D341Med (cell line): ENCODE data around the gene KCNT2.

Experiments
- DNase-seq: peaks from one replicate; pipeline ENCODE4 v3.0.0; 2012; ENCODE audit warnings: low spot score

The KCNT2 gene

DNA sequence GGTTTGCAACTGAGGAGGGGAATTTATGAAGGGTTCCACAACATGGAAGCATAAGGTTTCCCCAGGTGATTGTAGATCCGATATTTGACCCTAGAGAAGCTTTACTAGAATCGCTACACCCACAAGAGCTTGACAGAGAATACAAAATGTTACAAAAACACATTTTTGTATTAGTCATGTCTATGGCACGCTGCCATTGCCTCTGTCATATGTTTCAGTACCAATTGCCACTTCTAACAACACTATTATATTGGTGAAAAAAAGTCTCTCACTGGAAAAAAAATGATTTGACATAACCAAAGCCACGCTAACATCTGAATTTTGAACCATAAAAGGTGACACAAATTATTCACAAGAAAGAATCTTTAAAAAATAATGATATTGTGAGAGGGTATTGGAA lies 214.5 kb downstream of the KCNT2 start:
- DNase-seq, result no peak

DNA sequence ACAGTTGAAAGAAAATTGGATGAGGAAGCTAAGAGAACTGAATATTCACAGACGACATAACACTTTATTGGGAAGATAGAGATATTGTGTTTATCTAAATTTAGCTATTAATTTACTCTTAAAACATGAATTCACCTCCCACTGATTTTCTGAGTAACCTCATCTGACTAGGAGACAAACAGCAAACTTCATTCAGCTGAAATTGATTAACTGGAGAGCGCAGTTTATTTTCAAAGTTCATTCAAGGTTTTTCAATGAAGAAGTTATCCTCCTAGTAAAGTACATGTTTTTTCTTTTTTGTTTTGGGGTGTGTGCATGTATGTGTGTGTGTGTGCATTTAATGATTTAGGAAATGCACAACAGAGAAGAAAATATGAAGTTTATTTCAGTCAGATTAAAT lies 215.0 kb downstream of the KCNT2 start:
- DNase-seq, result no peak

DNA sequence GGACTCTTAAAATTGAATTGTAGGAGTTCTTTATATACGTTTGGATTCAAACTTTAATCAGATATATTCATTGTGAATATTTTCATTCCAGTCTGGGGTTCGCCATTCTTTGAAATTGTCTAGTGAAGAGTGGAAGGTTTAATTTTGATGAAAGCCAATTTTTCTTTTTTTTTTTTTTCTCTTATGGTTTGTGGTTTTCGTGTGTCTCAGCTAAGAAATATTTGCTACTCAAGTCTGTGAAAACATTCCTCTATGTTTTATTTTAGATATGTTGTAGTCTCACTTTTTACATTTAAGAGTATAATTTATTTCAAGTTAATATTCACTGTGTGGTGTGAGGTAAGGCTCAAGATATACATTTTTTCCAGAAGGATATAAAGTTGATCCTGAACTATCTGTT lies 220.5 kb downstream of the KCNT2 start:
- no peak for DNase-seq

DNA sequence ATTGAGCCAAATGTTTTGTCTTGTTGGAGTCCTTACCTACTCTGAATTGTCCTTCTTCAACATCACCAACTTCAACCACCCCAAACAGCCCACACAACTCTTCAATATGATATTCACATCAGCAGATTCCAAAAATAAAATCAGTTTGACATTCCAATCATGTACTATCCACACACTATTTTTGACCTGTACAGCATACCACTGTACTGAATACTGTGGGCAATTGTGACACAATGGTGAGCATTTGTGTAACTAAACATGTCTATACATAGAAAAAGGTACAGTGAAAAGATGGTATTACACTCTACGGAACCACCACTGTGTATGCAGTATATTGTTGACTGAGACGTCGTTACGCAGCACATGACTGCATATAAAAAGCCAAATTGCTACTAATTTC lies 223.1 kb downstream of the KCNT2 start:
- DNase-seq, result no peak

DNA sequence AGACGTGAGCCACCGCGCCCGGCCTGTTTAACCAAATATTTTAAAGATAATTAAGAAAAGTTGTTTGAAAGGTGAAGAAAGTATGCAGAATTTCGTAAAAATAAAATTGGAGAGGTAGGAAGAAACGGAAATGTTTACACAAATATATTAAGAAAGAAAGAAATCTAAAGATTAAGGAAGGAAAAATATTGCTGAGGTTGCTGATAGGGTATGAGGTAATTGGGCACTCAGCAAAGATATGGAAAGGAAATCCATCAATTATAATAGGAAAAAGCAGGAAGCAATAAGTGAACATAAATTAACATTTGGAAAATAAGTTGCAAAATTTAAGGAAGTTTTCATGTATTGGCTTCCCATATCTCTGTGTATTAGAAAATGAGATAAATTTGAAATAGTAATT lies 225.9 kb downstream of the KCNT2 start:
- no peak for DNase-seq

DNA sequence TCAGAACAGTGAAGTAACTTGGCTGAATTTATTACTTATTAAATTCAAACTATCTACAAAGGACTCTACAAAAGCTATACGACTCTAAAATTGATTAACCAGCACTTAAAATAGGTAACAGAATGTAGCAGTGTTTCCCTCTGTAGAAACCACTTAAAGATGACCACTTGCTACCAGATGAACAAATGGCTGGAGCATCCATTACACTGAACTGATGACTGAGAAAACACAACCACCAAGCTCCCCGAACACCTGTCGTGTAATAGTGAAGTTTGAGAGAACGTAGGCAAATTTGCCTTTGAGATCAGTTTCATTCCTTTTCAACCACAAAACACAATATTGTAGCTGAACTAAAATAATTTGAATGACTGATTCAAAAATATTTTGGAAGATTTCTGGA lies 226.7 kb downstream of the KCNT2 start:
- no peak for DNase-seq

DNA sequence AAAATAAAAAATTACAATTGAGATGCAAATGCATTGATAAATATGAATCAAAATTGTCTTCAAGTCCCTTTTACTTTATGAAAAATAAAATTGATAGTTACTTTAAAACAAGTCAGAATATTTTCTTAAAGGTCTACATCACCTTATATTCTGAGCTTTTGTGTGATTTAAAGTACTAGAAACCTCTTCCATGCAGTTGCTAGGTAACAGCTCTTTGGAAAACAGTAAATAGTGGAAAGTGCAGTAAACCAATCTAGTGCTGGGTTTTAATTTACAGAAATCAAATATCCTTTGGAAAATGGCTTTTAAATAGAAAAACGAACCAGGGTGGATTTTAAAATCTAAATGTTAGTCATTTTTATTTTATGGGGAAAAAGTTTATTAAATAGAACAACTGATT lies 227.9 kb downstream of the KCNT2 start:
- DNase-seq, result no peak

DNA sequence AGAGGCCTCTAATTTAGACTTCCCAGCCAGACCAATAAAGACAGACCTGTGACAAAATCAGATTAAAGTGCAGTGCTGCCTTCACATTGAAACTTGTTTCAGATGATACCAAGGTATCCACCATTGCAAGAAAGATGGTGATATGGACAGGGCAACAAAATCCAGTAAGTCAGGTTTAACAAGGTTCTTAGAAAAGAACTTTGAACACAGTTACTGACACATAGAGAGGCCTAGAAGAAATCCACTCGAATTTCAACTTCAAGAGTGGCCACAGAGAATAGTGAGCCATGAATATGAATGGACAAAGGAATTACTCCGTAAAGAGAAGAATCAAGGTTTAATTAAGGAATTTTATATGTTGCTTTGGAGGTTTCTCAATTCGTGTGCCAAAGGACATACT lies 230.4 kb downstream of the KCNT2 start:
- no peak for DNase-seq

DNA sequence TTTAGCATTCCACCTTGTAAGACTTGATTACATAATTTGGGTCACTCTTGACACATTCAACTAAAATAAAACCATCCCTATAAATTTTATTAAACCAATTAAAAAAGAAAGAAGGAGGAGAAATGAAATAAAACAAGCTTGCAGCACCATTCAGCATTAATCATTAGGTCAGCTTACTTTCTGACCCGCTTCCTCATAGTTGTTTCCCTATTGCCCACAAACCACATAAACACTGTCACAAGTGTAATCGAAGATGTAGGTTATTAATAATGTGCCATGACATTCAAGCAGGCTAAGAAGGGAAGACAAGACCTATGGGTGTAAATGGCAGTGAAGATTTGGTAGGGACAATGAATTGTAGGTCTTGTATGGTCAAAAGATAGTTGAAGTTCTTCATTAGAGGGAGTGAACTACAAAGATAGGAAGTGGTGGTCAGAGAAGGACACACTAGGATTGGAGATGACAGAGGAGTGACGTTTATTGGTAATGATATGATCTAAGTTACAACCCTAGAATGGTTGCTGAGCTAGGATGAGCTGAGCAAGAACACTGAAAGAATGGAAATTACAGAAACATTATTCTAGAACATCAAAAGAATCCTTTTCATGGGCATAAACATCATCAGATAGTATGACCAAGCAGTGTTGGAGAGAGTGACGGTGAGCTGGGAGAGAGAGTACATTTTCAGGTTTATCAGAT lies 231.5 kb downstream of the KCNT2 start:
- no peak for DNase-seq

DNA sequence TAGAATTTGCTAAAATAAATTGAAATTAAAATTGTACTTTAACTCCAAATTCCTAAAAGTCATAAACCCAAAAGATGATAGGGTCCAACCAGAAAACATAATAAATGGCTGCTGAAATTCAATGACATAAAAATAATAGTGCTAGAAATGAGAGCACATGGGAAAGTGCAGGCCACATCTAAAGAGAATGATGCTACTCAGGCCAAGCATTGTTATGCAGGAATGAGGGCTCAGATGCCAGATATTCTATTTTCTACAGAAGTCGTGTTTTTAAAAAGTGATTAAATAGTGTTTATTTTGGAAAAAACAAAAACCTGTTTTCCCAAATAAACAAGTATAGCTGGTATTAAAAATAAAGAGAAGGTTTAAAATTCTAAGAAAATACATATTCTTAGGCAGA lies 234.4 kb downstream of the KCNT2 start:
- DNase-seq, result no peak

DNA sequence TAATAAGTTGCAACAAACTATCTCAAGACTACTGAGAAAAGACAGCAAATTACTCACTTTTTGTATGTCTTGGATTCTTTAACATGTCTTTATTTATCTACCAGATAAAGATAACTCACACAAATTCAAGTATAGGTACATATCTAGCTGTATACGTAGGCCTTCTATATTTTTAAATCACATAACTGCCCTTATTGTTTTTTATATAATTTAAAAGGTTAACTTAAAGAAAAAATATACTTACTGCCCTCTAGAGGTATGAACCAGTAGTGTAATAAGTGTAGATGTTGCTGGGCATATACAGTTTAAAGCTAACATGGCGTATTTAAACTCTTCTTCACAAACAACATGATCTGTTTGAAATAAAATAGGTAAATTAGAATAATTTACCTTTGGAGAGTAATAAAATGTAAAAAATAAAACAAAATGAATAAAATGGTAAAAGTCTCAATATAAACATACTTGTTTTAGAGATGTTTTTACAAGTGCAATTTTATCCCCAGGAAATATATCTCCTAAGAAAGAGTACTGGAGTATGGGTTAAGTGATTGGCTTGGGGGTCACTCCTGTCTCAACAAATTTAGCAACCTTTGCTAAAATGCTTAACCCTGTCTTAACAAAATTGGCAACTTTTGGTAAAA lies 235.2 kb downstream of the KCNT2 start:
- peak; percentile 21 for DNase-seq

DNA sequence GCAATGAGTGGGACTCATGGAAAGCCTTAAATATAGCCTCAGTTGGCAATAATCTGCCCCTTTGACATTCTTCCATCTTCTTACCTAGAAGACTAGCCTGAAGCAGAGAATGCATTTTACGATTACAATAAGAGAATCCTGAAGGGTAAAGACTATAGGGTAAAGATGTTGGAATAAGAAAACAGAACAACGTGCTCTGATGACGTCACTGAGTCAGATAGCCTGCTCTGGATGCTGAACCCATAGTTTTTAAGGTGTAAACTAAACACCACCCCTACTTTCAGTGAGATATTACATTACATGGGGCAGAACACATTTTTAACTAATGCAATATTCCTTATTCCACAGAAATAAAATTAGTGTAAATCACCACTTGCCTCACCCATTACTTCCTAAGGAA lies 240.4 kb downstream of the KCNT2 start:
- DNase-seq, result no peak

DNA sequence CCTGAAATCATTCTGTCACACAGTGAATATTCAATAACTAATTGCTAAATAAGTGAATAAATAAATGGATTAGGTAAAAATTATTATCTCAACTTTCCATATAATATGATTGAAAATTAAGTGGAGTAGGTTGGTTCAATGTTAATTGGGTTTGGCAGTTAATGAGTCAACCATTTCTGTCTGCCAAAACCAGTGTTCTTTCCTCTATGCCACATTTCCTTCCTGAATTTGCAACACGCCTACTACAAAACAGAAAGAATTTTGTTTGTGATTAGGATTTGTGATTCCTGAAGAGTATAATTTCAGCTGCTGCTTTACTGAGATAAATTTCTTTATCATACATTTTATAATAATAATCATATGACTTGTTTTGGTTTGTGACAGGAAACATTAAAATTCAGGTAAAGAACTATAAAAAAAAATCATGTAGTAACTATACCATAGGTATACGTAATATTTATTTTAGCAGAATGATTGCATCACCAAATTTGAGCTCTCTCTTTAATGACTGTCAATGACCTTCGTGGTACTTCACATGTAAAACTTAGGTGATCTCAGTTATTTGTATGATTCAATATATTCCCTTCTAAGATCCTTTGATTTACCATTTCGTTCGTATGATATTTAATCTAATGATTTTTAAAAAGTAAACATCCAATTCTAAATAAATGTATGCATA lies 241.3 kb downstream of the KCNT2 start:
- no peak for DNase-seq

DNA sequence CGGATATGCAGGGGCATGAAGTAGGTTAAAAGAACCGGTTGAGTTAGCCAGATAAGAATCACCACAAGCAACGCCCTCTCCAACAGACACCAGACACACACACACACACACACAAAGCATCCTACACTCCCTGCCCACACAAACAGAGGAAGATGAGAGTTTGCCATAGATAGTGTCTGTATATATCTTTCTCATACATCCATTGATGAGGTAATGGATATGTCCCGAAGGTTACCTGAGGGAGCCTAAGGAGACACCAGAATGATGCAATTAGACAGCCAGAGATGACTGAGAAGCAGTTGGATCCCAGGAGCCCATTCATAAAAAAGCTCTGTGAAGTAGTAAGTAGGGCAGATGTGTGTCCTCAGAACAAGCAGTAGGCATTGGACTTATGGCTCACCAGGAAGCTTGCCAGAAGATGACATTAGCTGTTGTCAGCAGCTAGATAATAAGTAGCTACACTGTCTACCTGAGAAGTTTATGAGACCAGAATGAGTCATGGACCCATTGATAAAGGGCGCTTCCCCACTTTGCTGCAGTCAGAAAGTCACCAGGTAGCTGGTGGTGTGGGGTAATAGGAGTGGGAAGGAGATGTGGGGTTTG lies 247.0 kb downstream of the KCNT2 start:
- no peak for DNase-seq

DNA sequence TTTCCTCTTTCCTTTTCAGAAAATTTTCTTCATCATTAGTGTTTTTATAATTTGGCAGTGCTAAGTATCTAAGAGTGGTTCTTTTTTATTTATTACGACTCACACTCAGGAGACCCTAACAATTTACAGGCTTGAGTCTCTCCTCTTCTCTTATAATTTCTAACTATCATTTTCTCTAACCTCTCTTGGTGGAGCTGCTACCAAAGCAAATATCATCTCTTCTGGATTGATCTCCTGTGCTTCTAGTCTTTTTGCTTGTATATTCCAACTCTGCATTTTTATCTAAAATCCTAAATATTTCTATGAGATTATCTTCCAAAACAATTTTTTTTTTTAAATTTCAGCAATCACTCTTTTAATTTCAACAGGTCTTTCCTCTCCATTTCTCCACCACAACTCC lies 250.3 kb downstream of the KCNT2 start:
- DNase-seq, result no peak

DNA sequence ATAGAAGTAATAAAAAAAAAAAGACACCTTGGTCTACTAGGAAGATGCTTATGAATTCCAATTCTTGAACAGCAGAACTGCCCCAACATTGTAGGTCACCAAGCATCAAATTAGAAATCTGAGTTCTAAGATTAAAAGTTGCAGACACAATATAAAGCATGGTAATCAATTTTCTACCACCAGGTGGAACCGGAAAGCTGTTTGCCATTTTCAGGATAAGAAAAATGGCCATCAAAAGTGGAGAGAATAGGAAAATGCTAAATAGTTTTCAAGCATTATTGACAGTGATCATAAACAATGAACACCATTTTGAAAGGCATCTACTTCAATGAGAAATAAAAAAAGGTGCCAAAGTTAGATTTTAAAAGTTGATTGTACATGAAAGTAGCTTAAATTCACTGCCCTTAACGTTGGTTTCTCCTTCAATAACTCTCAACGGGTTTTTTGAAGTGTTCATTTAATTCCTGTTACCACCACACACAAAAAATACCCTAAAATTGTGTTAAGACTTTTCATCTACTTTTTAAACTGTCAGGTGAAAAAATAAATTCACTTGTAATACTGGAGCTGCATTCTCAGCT lies 252.9 kb downstream of the KCNT2 start:
- DNase-seq, result peak; percentile 36

DNA sequence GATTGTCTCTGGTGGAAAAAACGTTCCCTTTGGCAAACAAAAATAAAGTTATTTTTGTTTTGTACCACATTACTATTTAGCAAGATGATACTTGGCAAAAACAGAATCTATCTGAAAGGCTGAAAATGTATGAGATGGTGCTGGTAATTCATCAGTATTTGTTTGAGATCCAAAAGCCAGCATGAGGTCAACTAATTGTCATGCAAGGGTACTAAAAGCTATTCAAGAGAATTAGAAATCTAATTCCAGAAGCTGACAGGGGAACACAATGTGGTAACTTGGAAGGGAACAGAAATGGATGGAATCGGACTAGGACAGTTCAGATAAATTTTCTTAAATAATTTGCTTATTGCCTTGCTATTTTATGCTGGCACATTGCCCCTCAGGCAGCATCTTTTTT lies 263.8 kb downstream of the KCNT2 start:
- DNase-seq, result no peak

DNA sequence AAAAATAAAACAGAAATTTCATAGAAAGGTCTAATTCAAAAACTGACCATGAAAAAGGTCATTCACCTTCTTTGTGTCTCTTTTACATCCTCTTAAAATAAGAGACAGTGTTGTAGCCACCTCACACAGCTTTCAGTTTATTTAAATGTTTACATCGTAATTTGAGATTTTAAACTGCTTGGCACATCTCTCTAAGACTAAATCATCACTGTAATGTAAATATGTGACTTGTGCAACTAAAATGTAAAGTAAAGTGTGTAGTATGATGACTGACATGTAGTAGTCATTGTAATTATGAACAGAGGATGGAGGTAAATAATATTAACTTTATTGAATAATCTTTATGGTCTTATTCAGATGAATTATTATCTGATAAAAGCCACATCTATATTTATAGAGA lies 283.9 kb downstream of the KCNT2 start:
- DNase-seq, result no peak

DNA sequence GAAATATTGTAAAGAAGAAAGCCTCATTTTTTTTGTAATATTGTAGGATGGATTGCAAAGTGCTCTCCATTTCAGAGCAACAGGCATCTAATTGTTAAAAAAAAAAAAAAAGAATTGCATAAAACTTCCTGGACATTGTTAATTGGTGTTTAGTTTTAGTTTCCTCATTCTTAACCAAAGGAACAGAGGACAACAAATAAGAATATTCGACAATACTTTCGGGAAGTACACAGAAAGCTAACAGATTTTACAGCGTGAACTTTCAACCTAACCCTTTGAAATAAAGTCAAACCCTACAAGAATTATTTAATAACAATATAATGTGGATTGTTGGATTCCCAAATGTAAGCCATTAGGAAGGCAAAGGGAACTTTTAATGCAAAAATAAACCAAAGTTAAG lies 284.4 kb downstream of the KCNT2 start:
- DNase-seq, result no peak

DNA sequence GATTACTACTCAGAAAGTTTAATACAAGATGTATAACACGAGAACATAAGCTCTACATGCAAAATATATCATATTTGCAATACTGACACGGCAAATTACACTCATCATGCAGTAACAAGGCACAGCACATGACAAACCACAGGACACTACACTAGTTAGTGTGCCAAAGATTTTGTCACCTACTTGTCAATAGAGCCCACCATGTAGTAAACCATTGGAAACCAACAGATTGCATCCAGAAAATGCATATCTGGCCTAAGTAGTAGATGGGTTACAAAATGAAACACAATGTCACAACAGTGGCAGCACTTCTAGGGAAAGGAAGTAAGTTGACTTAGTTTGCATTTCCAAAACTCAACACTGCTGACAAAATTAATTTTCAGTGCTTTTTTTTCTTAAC lies 288.9 kb downstream of the KCNT2 start:
- no peak for DNase-seq

DNA sequence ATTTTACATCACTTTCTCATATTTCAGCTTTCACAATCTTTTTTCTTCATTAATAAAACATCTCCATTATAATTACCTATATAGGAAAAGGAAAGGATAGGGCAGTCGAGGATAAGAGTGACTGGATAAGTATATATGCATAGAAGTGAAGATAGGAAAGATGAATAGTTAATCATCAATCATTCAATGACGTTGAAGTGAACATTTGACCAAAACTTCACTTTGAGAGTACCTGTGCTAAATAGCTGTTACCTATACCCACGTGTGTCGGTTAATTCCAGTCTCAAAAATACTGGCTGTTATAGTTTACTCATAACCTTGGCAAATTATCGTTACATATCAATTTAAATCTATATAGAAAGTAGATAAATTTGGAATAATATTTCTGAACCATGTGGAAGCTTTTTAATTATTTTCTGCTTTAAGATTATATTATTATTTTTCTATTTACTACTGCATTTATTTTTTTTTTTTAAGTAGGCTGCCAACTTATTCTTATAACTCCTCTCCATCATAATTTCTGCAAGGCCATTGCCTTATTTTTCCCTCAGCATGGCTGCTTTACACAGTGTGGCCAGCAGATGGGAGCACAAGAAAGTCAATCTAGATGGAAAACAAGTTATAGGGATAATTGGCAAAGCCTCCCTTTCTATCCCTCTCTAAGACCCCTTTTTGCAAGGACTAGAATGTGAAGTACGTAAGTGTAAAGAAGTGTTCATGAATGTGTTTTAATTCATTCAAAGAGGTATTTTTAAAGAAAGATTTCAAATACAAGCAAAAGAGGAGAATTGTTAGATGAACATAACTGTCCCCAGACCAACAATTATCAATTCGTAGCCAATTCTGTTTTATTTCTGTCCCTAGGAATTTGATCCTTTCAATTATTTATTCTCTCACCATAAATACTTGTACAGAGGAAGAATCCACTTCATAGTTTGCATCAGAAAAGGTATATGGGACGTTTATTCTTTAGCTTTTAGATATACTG lies 290.4 kb downstream of the KCNT2 start:
- peak; percentile 55 for DNase-seq

DNA sequence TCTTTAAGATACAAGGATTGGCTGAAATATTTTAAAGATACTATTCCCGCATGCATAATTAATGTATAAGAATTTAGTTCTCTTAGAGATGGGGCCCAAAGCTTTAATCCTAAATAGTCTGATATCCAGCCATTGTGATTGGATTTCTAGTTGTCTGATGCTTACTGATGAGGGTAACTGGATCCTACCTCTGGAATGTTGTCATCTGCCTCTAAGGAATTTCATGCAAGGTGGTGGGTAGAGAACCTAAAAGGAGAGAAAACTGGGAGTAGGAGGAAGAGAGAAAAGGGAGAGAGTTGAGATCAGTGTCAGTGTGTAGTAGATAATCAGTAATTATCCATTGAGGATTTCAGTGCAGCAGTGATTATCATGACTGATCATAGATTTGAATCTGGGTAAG lies 295.5 kb downstream of the KCNT2 start:
- no peak for DNase-seq
